HG02763 (cell line): ENCODE data around the gene MYRF.

ENCODE experiments used
- ATAC-seq: cut with Tn5 transposase; IDR thresholded peaks from one replicate; pipeline ENCODE4 v1.9.1; 2021; ENCODE audit warnings: mild to moderate bottlenecking, moderate library complexity; ENCODE audit not compliant: unreplicated experiment

Gene MYRF

DNA sequence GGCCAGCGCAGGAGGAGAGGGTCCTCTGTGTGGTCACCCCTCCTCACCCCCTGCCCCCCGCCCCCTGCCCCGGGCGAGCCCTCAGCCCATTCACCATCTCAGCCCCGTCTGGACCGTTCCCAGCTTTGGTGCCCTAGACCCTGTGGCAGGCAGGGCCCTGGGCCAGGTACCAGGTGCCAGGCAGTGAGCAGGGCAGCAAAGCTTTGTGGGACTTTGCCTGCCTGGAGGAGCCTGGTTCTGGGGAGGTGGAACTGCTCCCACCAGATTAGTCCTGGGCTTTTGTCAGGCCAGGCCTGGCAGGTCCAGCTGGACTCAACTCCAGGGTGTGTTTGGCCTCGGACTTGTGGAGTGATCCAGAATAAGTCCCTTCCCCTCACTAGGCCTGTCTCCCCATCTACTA is 13.7 kb upstream of the MYRF start:
- no peak for ATAC-seq

- ATAC-seq: no peak
Measured at GRCh38 chr11:61739413-61739812, 13.0 kb upstream of the MYRF start.

DNA sequence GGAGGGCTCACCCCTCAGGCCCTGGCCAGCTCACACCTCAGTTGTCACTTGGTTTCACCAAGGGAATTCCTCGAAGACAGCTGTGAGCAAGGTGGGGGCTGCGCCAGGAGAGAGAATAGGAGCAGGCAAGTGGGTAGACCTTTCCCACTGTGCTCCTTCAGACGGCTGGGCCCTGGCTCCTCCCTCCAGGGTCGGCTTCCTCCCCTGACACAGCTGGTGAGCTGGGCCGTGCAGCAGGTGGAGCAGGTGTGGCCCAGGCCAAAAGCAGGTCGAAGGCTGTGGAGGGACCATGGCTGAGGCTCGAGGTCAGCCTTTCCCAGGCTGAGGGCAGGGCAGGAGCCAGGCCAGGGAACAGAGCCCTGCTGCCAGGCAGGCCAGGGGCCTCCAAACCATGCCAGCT is 12.5 kb upstream of the MYRF start:
- ATAC-seq: no peak

GRCh38 chr11:61742391-61742790 is 10.0 kb upstream of the MYRF start:
- no peak for ATAC-seq

GRCh38 chr11:61743486-61744095 is 8.8 kb upstream of the MYRF start:
- ATAC-seq: no peak

DNA sequence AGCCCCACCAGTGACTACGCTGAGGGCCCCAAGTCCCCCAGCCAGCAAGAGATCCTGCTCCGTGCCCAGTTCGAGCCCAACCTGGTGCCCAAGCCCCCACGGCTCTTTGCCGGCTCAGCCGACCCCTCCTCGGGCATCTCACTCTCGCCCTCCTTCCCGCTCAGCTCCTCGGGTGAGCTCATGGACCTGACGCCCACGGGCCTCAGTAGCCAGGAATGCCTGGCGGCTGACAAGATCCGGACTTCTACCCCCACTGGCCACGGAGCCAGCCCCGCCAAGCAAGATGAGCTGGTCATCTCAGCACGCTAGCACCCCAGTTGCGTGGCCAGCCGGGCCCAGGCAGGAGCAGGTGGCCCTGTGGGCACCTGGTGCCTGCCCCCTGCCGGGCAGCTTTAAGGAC is 8.3 kb upstream of the MYRF start:
- ATAC-seq: no peak

GRCh38 chr11:61744609-61745156 is 7.8 kb upstream of the MYRF start:
- no peak for ATAC-seq

- no peak for ATAC-seq
Measured at GRCh38 chr11:61745781-61746441, 6.5 kb upstream of the MYRF start.

- ATAC-seq: no peak
Measured at GRCh38 chr11:61746442-61747191, 5.8 kb upstream of the MYRF start.

- peak; percentile 54 for ATAC-seq
Measured at GRCh38 chr11:61747192-61747966, 5.1 kb upstream of the MYRF start.

GRCh38 chr11:61747967-61748285 is 4.5 kb upstream of the MYRF start:
- no peak for ATAC-seq

DNA sequence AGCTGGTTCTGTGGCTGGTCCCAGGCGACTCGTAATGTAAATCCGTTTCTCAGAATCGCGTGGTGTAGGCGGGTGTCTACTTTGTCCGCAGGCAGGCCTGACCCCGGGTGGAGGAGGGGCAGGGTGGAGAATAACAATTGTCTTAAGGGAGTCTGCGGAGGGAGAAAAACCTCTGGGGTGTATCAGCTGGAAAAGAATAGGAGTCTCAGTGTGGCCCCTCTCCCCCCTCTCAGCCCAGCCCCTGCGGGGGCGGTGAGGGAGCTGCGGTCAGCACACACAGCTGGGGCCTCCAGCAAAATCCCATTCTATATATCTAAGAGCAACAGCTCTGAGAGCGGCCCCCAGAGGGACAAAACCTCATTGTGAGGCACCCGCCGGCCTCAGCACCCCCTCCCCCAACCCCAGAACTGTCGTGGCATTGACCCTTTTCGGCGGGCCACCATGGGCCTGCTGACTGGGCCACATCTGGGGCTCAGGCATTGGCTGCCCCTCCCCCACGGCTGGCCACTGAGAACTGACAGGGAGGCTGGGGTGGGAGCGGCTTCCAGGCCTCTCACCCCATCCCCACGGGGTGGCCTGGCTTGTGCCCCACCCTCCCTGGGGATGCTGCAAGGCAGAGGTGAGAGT is 2.7 kb upstream of the MYRF start:
- no peak for ATAC-seq

DNA sequence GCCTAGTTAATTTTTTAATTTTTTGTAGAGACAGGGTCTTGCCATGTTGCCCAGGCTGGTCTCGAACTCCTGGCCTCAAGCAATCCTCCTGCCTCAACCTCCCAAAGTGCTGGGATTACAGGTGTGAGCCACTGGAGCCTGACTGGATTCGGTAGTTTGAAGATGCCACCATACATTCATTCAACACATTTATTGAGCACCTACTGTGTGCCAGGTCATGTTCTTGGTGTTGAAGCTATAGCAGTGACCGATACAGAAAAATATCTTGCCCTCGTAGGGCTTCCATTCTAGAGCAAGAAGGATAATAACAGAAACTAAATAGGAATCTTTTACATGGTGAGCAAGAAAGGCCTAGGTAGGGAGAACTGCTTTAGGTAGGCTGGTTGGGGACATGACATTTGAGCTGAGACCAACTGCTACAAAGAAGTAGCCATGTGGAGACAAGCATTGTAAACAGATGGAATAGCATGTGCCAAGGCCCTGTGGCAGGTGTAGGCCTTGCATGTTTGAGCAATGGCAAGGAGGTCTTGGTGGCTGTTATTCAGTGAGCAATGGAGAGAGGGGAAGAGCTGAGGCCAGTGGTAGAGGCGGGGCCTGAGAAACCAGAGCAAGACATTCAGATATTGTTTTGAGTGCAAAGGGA is 1.7 kb upstream of the MYRF start:
- ATAC-seq: no peak

DNA sequence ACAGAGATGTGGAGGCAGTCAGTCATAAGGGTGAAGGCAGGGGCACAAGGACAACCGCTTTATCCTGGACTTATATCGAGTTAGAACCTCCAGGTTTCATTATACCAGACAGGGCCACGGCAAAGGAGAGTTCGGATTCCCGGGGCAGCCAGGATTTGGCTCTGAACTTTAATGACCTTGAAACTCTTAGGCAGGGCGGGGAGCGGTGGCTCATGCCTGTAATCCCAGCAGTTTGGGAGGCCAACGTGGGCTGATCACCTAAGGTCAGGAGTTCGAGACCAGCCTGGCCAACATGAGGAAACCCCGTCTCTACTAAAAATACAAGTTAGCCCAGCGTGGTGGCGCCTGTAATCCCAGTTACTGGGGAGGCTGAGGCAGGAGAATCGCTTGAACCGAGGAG is 1.1 kb upstream of the MYRF start:
- no peak for ATAC-seq

DNA sequence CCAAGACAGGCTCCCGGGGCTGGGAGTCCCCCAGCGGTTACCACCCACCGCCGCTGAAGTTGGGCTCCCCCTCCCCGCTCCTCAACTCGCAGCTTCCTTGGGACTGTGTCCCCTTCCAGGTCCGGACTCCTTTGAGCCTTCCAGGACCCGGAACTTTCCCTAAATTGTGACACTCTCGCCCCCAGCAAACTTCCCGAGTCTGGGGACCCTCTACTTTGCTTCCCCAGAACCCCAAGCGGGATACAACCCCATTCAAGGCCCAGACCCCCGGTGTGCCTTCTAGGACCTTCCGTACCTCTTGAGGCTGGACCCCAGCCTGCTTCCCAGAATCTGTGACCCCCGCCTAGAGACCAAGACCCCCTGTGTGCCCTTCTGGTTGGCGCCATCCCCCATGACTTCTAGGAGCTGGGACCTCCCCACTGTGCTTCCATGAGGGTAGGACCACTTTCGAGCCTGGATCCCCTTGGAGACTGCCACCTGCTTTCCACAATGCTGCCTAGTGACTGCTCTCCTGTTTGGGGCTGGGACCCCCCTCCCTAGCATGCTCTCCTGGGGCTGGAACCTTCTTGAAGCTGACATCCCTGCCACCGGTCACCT is 587 bp downstream of the MYRF start:
- ATAC-seq: no peak

GRCh38 chr11:61753672-61754071 is 1.2 kb downstream of the MYRF start:
- ATAC-seq: no peak

DNA sequence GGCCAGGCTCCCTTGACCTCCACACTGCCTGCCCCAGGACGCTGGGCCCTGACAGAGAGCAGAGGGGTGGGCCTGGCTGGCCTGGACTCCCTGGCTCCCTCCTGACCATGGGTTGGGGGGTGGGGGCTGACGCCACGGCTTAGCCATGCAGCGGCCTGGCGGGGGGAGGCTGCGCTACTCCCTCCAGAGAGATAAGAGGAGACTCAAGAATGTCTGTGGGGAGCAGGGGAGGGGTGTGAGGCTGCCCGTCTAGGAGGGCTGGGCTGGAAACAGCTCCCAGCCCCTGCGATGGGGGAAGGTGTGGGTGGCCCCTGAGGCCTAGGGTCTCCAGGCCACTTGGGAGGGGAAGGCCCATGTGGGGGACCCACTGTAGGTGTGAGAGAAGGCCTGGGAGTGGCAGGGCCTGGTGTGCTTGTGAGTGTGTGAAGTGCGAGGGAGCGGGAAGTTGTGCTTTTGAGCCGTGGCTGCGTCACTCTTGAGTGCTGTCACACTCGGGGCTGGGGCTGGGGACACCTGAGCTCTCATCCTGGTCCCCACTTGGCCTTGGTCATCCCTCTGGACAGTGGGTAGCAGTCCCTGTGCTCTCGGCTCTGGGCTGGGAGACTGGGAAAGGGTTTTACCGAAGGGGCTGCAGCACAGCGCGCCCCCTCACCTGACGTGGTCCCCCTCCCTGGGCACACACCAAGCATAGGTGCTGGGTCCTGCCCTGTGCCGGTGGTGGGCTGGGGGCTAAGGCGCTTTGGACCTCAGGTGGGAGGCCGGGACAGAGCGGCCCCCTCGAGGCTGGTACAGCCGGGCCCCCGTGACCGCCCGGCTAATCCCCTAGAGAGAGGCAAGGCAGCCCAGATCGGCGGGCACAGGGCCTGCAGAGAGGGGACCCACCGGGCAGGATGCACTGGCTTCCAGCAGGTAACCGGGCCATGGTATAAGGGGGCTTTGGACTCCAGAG is 2.4 kb downstream of the MYRF start:
- no peak for ATAC-seq

GRCh38 chr11:61756147-61756451 is 3.7 kb downstream of the MYRF start:
- no peak for ATAC-seq
